BLaER1 (cell line): ENCODE data around the gene CCSER2.

Source experiments
- H3K27ac ChIP-seq: shearing (Covaris generic); formaldehyde crosslinking; 2 replicates; pipeline ENCODE4 v1.8.1; 2022
- H3K27me3 ChIP-seq: shearing (Covaris generic); formaldehyde crosslinking; 2 replicates; pipeline ENCODE4 v1.8.1; 2022
- H3K36me3 ChIP-seq: shearing (Covaris generic); formaldehyde crosslinking; 2 replicates; pipeline ENCODE4 v1.8.1; 2022
- H3K4me1 ChIP-seq: shearing (Covaris generic); formaldehyde crosslinking; 2 replicates; pipeline ENCODE4 v1.8.1; 2022
- H3K4me2 ChIP-seq: shearing (Covaris generic); formaldehyde crosslinking; 2 replicates; pipeline ENCODE4 v1.8.1; 2022
- H3K4me3 ChIP-seq: shearing (Covaris generic); formaldehyde crosslinking; 2 replicates; pipeline ENCODE4 v1.8.1; 2022
- H3K9ac ChIP-seq: shearing (Covaris generic); formaldehyde crosslinking; 2 replicates; pipeline ENCODE4 v1.8.1; 2022
- H3K9me3 ChIP-seq: shearing (Covaris generic); formaldehyde crosslinking; 2 replicates; pipeline ENCODE4 v1.8.1; 2022
- H4K20me1 ChIP-seq: shearing (Covaris generic); formaldehyde crosslinking; 2 replicates; pipeline ENCODE4 v1.8.1; 2022
- Cebpa-rat ChIP-seq: shearing (Covaris generic); IDR thresholded peaks from 2 replicates; pipeline ENCODE4 v1.8.1; 2022

Gene CCSER2

GRCh38 chr10:84565881-84566582 lies 237.6 kb downstream of the CCSER2 start:
- TF ChIP-seq Cebpa-rat: no peak
- Histone ChIP-seq H3K27ac (no peak overlapping the region), H3K27me3 (no peaks in the 10 kb centered on the region), H3K9me3 (peaks cover 7% of the 10 kb centered on the region), H3K9ac (no peak overlapping the region), H3K4me3 (no peak overlapping the region), H3K4me2 (no peak overlapping the region), H4K20me1 (no peaks in the 10 kb centered on the region), H3K4me1 (peaks cover 27% of the 10 kb centered on the region), H3K36me3 (no peaks in the 10 kb centered on the region)

DNA sequence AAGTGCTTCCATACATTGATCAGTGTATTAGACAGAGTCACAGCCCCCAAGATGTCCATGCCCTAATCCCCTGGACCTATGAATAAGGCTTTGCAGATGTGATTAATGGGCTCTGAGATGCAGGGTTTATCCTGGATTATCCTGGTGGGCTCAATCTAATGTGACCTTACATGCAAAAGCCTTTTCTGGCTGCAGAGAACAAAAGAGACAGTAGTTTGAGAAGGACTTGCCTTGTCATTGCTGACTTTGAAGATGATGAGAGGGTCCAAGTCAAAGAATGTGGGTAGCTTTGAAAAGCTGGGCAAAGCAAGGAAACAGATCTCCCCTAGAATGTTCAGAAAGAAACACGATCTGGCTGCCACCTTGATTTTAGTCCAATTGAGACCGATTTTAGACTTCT lies 238.7 kb downstream of the CCSER2 start:
- no peaks in the 10 kb centered on the region for H3K27me3 ChIP-seq
- TF ChIP-seq Cebpa-rat: no peak
- H3K4me3 ChIP-seq: no peak overlapping the region

More for the DNA sequence above, 238.7 kb downstream of the CCSER2 start:
- H3K4me1 ChIP-seq: peaks cover 27% of the 10 kb centered on the region
- H3K36me3 ChIP-seq: no peaks in the 10 kb centered on the region
- H3K9me3 ChIP-seq: peaks cover 12% of the 10 kb centered on the region
- H3K9ac ChIP-seq: no peak overlapping the region
- H4K20me1 ChIP-seq: no peaks in the 10 kb centered on the region
- no peak overlapping the region for H3K27ac ChIP-seq
- H3K4me2 ChIP-seq: no peak overlapping the region
